Endometrial microvascular endothelial cells (primary cell): ENCODE measurements around the gene DOCK6. TPM values are rescaled to one million over a fixed set of nuclear protein-coding genes. Genes with fewer than 3 reads are reported as not detected.

Experiments
- in situ Hi-C: cut with HindIII; loops from 2 replicates; pipeline ENCODE4 v1.10.0; 2017; ENCODE audit warnings: low sequenced_read_pairs, low pct_unique_long_range_greater_than_20kb; ENCODE audit errors: inconsistent ontology term
- total RNA-seq: library from RNA; depleted of rRNA; stranded (reverse); fragments of >200 nt; gene quantifications from one replicate; pipeline ENCODE4 v1.2.3, GENCODE V29; 2015; ENCODE audit errors: inconsistent ontology term

Gene DOCK6
- total RNA-seq, 1 donor from 2014 or later = 78.6 TPM

DNA sequence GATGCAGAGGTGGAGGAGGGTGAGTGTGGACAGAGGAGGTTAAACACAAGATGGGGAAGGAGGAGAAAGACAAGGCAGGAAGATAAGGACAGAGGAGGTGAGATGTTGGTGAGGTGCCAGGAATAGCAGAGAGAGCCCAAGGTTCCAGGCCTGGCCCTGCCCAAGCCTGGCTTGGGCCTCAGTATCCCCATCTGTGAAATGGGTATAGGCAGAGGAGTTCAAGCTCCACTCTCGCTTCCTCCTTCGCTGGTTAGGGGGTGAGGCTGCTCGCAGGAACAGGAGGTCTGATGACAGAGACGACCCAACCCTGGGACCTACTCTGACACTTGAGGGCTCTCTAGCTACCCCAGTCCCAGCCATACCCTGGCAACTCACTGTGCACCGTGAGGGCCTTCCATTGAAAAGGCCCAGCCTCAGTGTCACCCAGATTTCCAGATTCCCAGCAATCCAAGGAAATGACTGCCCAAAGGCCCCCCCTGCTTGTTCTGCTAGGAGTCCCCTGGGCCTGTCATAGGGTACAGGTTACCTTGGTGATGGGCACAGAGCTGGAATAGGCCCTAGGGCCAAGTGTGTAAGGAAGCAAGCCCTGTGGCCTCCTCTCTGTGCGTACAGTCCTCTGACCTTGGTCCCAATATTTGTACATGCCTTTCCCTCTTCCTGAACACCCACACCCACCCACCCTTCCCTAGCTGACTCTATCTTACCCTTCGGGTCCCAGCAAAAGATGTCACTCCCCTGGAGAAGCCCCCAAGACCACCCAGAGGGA, 31.5 kb downstream of the DOCK6 start:
- in situ Hi-C loops = no loop called here

DNA sequence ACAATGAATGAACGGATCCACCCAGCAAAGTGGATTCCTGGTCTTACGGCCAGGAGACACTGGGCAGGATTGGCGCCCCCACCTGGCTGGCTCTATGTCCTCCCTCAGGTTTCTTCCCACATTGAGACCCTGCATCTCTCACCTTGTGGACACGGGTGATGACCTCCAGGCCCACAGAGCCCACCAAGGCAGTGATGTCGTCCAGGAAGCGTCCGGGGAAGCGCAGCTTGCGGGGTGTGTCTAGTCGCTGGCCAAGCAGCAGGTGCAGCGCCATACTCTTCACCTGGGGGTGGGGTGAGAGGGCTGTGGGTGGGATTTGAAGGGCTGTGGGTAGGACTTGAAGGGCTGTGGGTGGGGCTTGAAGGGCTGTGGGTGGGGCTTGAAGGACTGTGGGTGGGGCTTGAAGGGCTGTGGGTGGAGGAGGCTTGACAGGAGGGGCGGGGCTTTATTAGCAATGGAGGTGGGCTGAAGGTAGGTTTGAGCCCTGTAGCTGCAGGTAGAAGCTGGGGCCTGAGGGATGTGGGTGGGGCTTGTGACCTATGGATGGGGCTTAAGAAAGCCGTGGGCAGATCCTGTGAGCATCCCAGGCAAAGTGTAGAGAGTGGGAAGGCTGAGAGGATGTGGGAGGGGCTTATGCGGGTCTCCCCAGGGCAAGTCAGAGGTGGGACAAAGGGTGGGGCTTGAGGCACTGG, 35.0 kb downstream of the DOCK6 start:
- in situ Hi-C loops = no loop called here

DNA sequence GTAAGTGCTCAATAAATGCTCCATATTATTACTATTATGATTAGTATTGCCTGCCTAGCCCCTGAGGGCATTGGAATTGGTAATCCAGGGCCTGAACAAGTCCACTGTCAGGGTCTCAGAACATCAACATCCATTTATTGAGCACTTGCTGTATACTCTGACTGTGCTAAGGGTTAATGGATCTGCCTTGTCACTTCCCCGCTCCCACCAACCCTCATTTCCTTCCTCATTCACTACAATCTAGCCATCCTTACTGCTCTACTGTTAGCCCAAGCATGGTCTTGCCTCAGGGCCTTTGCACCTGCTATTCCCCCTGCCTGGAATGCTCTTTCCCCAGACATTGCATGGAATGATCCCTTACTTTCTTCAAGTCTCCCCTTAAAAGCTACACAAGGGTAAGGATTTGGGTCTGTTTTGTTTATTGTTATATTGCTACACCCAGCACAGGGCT, 35.6 kb downstream of the DOCK6 start:
- in situ Hi-C loops = no loop called here

DNA sequence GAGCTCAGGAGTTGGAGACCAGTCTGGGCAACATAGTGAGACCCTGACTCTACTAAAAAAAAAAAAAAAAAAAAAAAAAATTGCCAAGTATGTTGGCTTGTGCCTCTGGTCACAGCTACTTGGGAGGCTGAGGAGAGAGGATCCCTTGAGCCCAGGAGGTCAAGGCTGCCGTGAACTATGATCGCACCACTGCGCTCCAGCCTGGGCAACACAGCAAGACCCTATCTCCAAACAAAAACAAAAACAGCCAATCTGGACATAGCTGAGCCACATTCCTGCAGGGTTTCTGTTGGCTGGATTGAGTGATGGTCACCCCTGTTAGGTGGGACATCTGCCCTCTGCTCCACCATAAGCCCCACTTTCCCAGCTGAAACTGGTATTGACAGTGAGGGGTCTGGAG, 36.5 kb downstream of the DOCK6 start:
- in situ Hi-C loops = no loop called here

DNA sequence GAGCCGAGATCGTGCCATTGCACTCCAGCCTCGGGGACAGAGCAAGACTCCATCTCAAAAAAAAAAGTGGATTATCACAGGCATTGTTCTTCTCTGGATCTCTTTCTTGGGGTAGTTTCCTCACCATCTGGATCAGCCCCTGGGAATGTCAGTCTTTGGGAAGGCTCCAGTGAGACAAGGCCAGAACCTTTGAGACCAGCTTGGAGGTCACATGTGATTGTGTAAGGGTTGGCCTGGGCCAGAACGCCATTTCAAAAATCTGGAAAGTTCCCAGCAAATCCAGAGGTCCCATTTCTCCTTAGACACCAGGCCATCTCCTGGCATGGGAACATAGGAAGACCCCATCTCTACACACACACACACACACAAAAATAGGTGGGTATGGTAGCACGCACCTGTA, 37.2 kb downstream of the DOCK6 start:
- in situ Hi-C loops = no loop called here

DNA sequence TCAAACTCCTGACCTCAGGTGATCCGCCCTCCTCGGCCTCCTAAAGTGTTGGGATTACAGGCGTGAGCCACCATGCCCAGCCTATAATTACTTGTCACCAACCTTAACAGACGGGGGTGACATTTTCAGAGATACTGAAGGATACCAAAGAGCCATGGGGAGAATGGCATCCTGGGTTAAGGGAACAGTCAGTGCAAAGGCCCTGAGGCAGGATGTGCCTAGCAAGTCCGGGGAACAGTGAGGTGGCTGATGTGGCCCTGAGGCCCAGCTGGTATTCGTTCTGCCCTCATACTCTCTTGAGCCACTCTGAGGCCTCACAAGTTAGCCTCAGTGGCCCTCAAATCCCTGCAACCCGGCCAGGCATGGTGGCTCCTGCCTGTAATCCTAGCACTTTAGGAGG, 37.9 kb downstream of the DOCK6 start:
- in situ Hi-C loops = no loop called here

DNA sequence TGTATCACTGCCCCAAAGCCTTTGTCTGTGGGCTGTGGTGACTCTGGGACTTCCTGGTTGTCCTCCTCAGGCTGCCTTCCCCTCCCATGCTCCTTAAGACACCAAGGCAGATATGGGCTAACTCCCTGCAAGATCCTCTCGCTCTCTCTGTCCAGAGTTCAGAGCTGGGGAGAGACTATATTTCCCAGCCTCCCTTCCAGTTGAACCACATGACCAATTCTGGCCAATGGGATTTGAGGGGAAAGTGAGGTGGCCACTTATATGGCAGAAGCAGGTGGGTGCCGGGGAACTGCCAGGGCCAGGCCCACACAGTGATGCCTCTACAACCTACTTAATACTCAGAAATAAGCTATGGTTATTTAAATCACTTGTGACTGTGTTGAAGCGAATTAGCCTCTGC, 39.1 kb downstream of the DOCK6 start:
- in situ Hi-C loops = no loop called here

DNA sequence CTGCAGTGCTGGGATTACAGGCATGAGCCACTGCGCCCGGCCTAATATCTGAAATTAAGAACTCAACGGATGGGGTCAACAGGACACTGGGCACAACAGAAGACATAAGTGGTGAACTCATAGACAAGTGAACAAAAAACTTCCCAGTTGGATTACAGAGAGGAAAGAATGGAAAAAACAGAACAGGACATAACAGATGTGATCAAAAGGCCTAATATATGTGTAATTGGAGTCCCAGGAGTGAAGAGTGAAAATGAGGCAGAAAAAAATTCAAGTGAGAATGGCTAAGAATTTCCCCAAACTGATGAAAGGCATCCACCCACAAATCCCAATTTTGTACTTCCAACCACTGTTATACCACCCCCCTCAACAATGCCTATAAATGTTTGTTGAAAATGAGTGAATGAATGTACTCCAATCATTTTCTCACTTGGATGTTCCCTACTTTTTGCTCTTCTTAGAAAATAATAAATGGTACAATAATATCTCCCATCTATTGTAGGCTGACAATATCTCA, 41.2 kb downstream of the DOCK6 start:
- in situ Hi-C loops = no loop called here

DNA sequence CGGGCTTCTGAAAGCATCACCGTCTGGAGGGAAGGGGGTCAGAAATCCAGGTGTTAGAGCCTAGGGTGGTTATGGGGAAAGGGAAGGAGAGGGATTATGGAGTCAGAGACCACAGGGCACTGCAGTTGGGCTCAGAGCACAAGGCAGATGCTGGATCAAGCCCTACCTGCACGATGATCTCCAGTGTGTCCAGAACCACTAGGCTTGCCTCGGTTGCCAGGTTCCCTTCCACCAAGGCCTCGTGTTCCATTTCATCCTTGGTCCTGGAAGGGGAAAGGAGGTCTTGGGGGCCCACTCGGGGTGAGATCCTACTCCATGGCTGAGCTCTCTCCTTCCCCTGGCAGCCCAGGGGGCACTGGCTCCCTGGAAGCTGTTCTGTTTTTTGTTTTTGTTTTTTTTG, 47.9 kb downstream of the DOCK6 start:
- in situ Hi-C loops = no loop called here

DNA sequence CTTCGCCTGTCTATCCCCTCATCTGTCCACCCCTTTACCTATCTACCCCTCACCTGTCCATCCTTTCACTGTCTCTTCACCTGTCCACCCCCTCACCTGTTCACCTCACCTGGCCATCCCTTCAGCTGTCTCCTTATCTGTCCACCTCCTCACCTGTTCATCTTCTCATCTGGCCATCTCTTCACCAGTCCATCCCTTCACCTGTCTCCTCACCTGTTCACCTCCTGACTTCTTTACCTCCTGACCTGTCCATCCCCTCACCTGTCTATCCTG, 51.7 kb downstream of the DOCK6 start:
- in situ Hi-C loops = no loop called here

DNA sequence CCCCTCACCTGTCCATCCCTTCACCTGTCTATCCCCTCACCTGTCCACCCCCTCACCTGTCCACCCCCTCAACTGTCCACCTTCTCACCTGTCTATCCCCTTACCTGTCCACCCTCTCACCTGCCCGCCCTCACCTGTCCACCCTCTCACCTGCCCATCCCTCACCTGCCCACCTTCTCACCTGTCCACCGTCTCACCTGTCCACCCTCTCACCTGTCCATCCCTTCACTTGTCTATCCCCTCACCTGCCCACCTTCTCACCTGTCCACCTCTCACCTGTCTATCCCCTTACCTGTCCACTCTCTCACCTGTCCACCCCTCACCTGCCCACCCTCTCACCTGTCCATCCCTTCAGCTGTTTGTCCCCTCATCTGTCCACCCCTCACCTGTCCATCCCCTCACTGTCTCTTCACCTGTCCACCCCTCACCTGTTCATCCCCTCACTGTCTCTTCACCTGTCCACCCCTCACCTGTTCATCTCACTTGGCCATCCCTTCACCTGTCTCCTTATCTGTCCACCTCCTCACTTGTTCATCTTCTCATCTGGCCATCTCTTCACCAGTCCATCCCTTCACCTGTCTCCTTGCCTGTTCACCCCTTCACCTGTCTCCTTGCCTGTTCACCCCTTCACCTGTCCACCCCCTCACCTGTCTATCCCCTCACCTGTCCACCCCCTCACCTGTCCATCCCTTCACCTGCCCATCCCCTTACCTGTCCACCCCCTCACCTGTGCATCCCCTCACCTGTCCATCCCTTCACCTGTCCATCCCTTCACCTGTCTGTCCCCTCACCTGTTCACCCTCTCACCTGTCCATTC, 52.3 kb downstream of the DOCK6 start:
- in situ Hi-C loops = no loop called here

DNA sequence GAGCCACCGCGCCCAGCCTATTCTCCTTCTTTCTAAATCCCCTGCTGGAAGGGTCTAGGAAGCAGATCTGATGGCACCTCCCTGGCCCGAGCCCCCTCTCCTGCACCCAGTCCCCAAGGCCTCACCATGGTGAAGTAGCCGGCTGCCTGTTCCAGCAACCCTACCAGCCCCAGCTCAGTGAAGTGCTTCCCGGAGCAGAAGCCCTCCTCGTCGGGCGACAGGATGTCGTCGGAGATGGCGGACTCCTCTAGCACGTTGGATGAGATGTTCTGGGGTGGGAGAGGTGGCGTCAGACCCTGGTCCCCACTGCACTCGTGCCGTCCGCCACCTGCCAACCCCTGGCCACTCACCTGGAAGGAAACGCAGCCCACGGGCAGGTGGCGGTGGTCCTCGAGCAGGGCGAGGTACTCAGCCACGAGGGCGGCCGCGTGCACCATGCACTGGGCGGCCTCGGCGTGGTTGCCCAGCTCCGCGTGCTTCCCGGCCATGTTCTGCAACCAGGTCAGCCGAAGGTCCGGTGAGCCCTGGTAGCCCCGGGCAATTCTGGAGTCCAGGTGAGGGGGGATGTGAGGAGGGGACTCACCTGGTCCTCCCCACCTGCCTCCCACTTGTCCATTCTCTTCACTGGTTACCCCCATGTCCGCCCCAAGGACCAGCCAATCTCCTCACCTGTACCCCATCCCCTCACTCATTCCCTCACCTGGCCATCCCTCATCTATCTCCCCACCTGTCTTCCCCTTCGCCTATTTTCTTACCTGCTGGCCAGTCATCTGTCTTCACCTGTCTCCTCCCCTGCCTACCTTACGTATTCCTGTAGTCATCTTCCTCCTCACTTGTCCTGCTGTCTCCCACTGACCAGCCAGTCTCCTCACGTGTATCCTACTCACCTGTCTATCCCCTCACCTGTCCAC, 53.5 kb downstream of the DOCK6 start:
- in situ Hi-C loops = no loop called here

DNA sequence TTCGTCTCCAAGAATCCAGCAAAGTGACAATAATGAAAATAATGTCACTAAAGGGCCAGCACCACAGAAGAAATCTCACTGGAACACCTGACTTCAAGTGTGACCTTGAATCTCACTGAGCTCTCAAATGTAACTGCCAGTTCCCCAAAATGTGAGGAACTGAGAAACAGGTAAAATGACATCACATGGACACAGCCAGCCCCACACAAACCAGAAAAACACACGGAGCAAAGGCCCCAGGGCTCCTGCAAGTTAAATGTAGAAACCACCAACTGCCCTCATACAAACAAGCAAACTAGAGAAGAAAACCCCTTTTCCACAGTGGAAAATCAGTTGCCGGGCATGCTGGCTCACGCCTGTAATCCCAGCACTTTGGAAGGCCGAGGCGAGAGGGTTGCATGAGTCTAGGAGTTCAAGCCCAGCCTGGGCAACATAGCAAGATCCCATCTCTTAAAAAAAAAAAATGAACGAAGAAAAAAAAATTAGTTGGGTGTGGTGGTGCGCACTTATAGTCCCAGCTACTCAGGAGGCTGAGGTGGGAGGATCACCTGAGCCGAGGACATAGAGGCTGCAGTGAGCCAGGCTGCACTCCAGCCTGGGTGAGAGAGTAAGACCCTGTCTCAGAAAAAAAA, 56.3 kb downstream of the DOCK6 start:
- in situ Hi-C loops = no loop called here

DNA sequence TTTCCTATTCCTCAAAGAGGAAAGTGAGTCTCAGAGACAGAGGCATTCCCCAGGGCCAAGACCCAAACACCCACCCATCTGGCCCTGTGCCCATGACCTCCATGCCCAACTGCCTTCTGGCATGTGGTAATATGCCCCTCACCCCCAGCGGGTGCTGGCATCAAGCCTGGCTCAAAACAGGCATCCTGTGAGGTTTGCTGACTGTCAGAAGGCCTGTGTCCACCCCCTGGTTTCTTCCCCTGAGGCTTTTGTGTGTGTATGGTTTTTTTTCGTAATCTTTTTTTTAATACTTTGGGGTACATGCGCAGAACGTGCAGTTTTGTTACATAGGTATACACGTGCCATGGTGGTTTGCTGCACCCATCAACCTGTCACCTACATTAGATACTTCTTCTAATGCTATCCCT, 57.4 kb downstream of the DOCK6 start:
- in situ Hi-C loops = no loop called here

DNA sequence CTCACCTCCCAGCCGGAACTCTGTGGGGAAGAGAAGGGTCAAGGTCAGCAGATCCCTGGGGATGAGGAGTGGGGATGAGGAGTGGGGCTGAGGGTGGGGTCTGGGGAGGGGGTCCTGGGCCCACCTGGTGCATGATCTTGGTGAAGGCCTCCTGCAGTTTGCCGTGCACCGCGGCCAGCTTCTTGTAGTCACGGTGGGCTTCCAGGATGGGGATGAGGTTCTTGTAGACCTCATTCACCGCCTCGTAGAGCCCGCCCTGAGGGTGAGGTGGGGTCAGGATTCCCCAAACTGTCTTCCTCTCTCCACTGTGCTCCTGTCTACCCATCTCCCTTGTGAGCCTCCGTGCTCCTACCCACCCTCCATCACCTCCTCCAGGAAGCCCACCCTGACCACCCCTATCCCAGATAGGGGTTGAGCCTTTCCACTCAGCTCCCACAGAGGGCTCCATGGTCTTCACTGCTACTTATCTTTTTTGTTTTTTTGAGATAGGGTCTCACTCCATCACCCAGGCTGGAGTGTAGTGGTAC, 58.2 kb downstream of the DOCK6 start:
- in situ Hi-C loops = no loop called here

DNA sequence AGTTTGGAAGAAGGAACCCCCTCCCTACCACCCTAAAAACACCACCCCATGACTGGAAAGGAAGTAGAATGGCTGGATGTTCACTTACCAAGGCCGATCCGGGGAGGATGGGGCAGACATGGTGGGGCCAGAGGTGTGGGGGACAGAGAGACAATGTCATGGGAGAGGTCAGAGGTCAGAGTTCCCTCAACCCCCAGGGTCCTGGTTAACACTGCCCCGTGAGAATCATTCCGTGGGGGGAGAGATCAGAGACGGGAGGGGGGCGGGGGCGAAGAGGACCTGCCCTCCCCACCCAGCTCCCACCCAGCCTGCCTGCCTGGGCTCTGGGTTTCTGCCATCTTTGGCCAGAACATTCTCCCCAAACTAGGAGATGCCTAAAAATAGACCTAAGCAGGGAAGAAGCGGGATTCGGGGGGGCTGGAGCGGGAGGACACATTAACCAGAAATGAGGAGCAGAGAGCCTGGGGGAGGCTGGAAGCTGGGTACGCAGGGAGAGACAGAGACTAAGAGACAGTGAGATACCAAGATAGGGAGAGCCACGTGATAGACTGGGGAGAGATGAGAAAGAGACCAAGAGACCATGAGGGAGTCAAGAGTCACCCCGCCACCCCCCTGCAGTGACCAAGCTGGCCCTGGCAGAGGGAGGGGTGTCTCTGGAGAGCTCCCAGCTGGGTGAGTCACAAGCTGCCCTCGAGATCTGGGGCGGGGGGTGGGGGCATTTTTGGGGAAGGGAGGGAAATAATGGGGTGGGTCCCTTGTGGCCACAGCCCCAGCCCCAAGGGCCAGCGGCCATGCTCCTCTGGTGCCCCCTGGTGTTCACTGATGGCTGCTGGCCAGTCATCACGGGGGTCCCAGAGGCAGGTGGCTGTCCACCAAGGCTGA, 58.9 kb downstream of the DOCK6 start:
- in situ Hi-C loops = no loop called here

DNA sequence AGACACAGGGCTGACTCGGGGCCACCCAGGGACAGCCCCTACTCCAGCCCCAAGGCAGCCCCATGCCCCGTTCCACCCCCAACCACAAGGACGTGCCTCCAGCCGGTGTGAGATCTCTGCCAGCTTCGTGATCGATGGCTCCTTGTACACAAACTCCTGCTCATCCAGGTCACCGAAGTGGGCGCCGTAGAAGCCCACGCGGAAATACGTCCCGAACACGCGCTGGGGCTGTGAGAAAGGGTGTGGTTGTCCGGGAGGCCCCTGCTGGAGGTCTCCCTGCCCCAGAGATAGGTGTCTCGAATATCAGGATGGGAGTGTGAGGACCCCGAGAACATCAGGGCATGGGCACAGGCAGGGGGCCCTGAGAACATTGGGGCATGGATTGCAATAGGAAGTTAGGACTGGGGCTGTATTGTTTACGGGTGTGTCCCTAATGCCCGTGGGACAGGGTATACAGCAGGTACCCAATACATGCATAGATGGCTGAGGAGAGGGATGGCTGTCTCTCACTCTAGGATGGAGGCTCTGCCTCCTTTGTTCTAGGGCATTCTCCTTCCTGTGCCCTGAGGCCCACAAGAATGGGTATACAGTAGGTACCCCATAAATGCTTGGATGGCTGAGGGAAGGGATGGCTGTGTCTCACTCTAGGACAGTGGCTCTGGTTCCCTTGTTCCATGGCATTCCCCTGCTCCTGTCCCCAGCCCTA, 59.7 kb downstream of the DOCK6 start:
- in situ Hi-C loops = no loop called here
